Endometrial microvascular endothelial cells (primary cell): ENCODE results near the gene SMCO3. TPM values are rescaled to one million over a fixed set of nuclear protein-coding genes. Genes with fewer than 3 reads are reported as not detected.
"Not testable (repeated sequence)": the region's sequence is repeated elsewhere in the genome, so short reads cannot be mapped to it uniquely, and the experiment has no call there.

Experiments used
- in situ Hi-C: cut with HindIII; loops from 2 replicates; pipeline ENCODE4 v1.10.0; 2017; ENCODE audit warnings: low sequenced_read_pairs, low pct_unique_long_range_greater_than_20kb; ENCODE audit errors: inconsistent ontology term
- total RNA-seq: library from RNA; depleted of rRNA; stranded (reverse); fragments of >200 nt; gene quantifications from one replicate; pipeline ENCODE4 v1.2.3, GENCODE V29; 2015; ENCODE audit errors: inconsistent ontology term

SMCO3 gene
- total RNA-seq, 1 donor from 2014 or later, result not detected

GRCh38 chr12:14759711-14760280, 54.2 kb downstream of the SMCO3 start:
- in situ Hi-C loops, result not testable (repeated sequence)

GRCh38 chr12:14756334-14757143, 57.4 kb downstream of the SMCO3 start:
- in situ Hi-C loops, result no loop called here

Other genes starting within 250 kb of the SMCO3 start
- 0.19 TPM for gene PLBD1, start 246.3 kb downstream of the SMCO3 start, total RNA-seq
- not detected for gene GUCY2C, start 117.6 kb downstream of the SMCO3 start, total RNA-seq
- gene WBP11, start 10.7 kb downstream of the SMCO3 start, total RNA-seq, result 26.0 TPM
- 2.3 TPM for gene C12orf60, start 10.5 kb downstream of the SMCO3 start, total RNA-seq
- gene ART4, start 29.3 kb upstream of the SMCO3 start, total RNA-seq, result under 0.01 TPM
- gene MGP, start 71.7 kb upstream of the SMCO3 start, total RNA-seq, result 17.3 TPM
- 0.46 TPM for gene ERP27, start 124.4 kb upstream of the SMCO3 start, total RNA-seq
- 580 TPM for gene ARHGDIB, start 147.4 kb upstream of the SMCO3 start, total RNA-seq
- not detected for gene PDE6H, start 158.9 kb upstream of the SMCO3 start, total RNA-seq